GOT3 (cell line): ENCODE measurements around the gene CMIP.

ENCODE experiments used
- DNase-seq: peaks from one replicate; lab custom pipeline; 2025; ENCODE audit warnings: mixed read lengths; lab: John Stamatoyannopoulos, UW

CMIP gene

GRCh38 chr16:81607006-81607405 lies 162.4 kb downstream of the CMIP start:
- DNase-seq, result no peak

DNA sequence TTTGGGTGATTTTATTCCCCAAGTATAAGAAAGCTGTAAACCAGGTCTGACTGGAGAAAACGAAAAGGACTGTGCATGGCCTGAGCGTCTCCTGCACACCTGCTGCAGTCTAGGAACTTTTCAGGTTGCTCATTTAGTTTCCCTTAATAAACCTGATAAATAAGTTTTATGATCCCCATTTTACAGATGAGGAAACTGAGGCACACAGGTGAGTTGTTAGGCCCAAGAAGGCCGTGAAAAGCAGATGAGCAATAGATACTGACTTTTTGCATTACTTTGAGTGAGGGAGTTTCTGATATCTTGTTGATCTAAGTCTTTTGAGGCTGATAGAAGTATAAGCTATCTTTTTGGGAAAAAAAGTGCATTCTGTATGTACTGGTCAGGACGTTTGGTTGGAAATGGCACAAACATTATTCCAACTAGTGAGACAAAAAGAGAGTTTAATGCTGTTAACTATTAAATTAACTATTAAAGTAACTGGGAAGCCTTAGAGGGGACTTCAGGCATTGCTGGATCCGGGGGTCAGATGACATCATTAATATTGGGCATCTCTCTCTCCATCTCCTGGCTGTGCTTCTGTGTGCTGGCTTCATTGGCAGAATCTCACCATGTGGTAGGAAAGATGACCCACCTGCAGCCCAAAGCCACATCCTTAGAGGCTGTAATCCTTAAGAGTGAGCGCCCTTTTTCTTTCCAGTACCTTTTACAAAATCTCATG lies 163.4 kb downstream of the CMIP start:
- DNase-seq, result no peak

- DNase-seq, result no peak
Measured at GRCh38 chr16:81608523-81609209, 164.1 kb downstream of the CMIP start.

DNA sequence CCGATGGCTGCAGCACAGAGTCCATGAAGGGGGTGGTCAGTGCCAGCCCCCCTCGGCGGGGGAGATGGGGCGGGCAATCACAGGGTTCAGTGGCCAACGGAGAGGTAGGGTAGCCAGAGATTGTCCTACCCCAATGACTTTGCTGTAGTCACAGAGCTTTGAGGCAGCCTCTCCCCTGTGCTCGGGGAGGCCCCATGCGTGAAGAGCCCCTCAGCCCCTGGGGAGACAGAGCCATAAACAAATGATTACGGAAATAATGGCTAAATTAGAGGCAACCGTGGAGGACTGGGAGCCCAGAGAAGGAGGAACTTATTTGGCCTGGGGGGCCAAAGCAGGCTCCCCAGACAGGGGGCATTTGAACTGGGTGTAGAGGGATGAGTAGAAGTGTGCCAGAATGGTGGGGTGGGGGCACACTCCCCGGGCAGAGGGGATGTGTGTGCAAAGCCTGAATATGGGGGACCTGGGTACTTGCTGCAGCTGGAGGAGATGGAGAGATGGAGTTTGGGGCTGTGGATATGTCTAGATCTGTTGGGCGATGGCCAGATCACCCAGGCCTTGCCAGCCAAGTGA lies 164.8 kb downstream of the CMIP start:
- no peak for DNase-seq

DNA sequence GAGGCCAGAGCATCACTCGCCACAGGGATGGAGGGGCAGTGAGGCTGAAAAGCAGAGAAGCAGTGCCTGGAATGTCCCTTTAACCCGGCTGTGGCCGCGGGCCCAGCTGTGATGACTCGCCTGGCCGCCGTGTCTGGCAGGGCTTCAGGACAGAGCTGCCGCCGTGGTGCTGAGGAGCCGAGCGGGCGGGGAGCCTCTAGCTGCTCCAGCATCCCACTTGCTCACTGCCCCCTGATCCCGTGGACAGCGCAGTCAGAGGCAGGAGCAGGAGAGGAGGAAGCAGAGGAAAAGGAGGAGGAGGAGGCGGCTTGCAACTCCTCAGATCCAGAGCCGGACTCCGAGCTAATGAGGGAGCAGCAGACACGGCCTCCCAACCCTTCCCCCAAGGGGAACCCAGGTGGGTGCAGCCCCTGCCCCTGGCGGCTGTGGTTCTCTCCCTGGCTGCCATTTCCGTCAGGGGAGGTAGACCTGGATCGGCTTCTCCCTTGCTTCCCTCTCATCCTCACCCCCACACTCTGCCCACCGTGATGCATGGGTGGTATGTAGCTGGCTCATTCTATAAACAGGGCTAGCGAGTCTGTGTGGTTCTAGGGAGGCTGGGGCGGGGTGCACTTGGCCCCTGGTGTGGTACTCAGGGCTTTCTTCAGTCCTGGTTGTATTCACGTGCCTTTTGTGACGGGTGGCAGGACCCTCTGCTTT lies 165.7 kb downstream of the CMIP start:
- no peak for DNase-seq

- no peak for DNase-seq
Measured at GRCh38 chr16:81610936-81611335, 166.3 kb downstream of the CMIP start.

DNA sequence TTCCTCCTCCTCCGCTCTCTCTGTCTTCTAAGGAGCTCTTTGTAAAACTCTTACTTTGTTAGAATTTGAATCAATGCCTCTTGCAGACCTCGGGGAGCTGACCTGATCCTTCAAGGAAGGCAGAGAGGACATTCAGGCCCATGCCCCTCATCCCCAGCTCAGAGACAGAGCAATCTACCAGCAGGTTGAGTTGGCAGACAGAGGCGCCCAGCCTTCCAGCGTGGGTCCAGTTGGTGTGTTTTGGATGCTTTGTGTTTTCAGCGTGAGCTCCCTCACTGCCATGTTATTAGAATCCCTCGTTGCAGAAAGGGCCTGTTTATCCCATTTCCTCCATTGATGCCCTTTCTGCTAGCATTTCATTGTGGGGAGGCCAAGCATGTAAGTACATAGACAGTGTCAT lies 167.1 kb downstream of the CMIP start:
- no peak for DNase-seq

DNA sequence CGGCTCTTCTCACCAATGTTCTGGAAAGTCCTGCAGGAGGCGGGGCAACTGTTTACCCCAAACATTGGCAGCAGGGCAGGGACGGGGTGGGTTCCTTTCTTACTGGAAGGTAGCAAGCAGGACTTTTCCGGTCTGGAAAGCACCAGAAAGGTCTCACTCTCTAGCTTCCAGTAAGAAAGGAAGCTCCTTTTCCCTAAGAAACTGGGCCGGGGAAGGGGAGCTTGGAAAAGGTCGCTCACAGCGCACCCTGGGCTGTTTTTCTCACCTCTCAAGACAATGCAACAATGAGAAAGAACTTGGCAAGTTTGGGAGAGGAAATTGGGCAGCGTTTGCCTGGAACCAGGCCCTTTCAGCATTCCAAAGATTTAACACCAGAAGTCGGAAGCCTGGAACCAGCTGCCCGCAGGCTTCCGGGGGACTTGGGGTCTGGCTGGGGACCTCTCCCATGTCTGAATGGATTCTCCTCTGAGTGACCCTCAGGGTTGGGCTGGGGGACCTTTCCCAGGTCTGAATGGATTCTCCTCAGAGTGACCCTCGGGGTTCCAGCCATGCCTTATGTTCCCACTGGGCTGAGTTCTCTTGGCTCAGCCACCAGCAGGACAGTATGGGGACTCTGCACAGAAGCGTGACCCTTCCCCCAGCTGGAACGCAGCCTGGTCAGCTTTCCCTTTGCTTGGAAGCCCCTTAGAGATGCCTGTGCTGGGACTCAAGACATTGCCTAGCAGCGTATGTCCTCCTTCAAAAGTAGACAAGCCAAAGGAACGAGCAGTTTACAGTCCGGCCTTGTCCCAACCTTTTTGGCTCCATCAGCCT lies 167.9 kb downstream of the CMIP start:
- no peak for DNase-seq

DNA sequence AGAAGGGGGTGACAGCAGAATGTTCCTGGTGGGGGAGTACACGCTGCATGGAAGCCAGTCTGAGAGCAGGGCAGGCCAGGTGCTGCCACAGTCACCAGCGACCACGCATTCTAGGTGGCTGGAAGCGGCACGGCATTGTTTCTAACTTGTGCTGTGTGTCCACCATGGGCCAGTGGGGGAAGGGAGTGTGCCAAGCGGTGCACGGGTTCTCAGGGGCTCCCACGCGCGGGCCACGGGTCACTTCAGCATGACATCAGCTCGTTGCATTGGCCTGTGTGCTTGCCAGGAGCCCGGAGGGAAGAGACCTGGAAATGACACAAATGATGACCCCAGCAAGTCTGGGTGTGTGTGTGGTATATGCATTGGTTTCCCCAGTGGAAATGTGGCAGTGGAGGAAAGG lies 169.6 kb downstream of the CMIP start:
- no peak for DNase-seq

DNA sequence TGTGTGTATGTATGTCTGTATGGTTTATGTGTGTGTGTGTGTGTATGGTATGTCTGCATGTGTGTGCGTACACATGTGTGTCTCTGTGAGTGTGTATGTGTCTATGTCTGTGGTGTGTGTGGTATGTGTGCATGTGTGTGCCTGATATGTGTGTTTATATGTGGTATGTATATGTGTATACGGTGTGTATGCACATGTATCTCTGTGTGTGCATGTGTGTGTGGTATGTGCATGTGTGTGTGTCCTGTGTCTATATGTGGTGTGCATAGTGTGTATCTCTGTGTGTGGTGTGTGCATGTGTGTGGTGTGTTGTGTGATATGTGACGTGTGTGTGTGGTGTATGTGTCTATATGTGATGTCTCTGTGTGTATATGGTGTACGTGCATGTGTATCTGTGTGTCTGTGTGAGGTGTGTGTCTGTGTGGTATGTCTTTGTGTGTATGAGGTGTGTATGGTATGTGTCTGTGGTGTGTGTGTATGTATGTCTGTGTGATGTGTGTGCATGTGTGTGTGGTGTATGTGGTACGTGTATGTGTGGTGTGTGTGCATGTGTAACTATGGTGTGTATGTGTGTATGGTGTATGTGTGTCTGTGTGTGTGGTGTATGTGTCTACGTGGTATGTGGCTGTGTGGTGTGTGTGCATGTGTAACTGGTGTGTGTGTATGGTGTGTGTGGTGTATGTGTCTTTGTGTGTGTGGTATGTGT lies 170.2 kb downstream of the CMIP start:
- no peak for DNase-seq

GRCh38 chr16:81615411-81615810 lies 170.8 kb downstream of the CMIP start:
- DNase-seq, result no peak

- DNase-seq, result no peak
Measured at GRCh38 chr16:81615833-81616232, 171.2 kb downstream of the CMIP start.

GRCh38 chr16:81616321-81617020 lies 171.9 kb downstream of the CMIP start:
- DNase-seq, result no peak

DNA sequence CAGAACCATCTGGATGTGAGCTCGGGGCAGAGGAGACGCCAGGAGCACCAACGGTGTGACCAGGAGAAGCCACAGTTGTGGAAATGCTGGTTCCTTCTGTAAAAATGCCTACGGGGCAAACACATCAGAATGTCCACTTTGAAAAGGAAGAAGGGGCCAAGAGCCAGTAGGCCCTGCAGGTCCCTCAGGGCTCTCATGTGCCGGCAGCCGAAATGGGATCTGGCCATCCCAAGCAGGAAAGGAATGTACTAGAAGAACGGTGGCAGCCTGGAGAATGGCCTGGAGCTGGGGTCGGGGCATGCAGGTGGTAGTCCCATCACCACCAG lies 172.4 kb downstream of the CMIP start:
- no peak for DNase-seq

GRCh38 chr16:81618187-81618586 lies 173.6 kb downstream of the CMIP start:
- no peak for DNase-seq

GRCh38 chr16:81618661-81619060 lies 174.1 kb downstream of the CMIP start:
- DNase-seq, result no peak

DNA sequence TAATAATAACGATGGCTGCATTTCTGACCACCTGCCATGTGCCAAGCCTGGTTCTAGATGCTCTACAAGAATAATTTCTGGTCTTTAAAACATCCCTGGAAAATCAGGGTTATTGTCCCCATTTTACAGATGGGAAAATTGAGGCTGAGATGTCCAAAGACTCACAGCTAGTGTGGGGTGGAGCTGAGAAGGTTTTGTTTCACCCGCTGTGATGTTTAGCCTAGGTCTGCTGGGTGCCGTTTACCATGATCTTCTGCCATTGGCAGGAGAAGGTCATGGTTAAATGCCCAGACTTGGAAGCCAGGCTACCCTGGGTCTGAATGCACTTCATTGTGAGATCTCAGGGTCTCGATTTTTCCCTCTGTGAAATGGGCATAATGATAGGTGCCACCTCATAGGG lies 175.4 kb downstream of the CMIP start:
- no peak for DNase-seq

GRCh38 chr16:81620796-81621195 lies 176.2 kb downstream of the CMIP start:
- no peak for DNase-seq

DNA sequence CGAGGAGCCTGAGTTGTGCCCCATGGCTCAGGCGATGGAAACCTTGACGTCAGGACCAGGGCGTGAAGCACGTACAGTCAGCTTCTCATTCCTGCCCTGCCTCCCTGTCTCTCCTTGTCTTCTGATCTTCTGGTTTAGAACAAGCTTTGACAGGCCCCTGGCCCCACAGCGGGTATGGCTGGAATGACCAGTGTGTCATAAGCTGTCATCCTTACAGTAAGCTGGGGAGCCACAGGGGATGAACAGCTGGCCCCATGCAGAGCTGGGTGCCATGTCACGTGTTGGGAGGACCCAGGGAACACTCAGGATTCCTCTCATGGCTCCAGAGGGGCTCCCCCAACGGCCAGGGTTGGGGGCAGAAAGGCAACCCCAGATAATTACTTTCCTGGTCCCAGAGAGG lies 176.9 kb downstream of the CMIP start:
- DNase-seq, result no peak

DNA sequence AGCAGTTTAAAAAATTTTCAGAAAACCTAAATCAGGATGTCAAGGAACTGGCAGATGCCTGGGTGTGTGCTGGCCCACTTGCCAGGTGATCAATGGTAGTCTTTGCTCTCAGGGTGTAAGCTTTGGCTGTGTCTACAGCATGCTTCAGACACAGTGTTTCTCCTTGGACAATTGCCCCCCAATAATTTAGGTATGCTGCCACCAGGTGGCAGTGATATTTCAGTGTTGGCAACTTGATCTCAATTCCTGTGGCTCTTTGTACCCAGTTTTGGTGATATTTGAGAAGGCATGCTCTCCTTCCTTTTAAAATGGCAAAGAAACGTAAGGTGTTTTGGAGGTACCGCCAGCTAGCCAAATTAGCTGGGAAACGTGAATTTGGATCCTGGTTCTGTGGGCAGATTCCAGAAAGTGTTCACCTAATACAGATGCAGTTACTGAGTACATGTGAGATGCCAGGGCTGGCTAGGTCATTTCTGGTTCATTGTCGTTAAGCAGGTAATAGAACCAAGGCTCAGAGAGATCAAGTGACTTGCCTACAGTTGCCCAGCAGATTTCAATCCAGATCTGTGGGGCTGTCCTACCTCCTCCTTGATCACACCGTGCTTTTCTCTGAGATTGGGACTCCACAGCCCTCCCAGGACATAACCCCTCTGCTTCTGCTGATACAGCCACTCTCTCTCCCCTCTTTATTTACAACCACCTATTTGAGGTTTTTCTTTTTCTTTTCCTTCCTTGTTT lies 178.9 kb downstream of the CMIP start:
- DNase-seq, result no peak
